Panc1 (cell line): Measurements from ENCODE around the gene LRMDA.

ENCODE experiments used
- CTCF ChIP-seq: fragments of 450-650 bp; IDR thresholded peaks from 2 replicates; pipeline ENCODE4 v1.5.1; 2017; ENCODE audit warnings: mild to moderate bottlenecking
- POLR2AphosphoS5 ChIP-seq: IDR thresholded peaks from 2 replicates; pipeline ENCODE4 v1.6.1; 2012; ENCODE audit warnings: mild to moderate bottlenecking, low read depth, low read length, moderate library complexity
- REST ChIP-seq, 2 experiments: IDR thresholded peaks; 2 replicates each; pipeline ENCODE4 v1.6.1; 2011 to 2012; ENCODE audit warnings: low read depth in 2 of 2, control low read depth in 1 of 2, low read length in 1 of 2, mild to moderate bottlenecking in 1 of 2, moderate library complexity in 1 of 2; ENCODE audit not compliant: insufficient read depth in 1 of 2
- SIN3A ChIP-seq: IDR thresholded peaks from 2 replicates; pipeline ENCODE4 v1.6.1; 2012; ENCODE audit warnings: low read depth, mild to moderate bottlenecking, low read length, moderate library complexity, borderline replicate concordance; ENCODE audit not compliant: insufficient read depth
- TCF7L2 ChIP-seq: IDR thresholded peaks from 2 replicates; pipeline ENCODE4 v1.6.1; 2011; ENCODE audit warnings: mild to moderate bottlenecking, low read depth, low read length, inconsistent platforms

- TF ChIP-seq CTCF (no peak), POLR2AphosphoS5 (no peak), SIN3A (no peak), REST (IDR thresholded peaks at IDR 0.05; ENCODE audit: insufficient read depth in 1 of 2, low read depth in 2 of 2, low read length in 1 of 2) (no peak), TCF7L2 (no peak)
Measured at GRCh38 chr10:75708060-75708459, 276.6 kb downstream of the LRMDA start.
